ENCODE measurements around the gene CBLC. TPM values are rescaled to one million over a fixed set of nuclear protein-coding genes. Genes with fewer than 3 reads are reported as not detected.
"Not testable (repeated sequence)": the region's sequence is repeated elsewhere in the genome, so short reads cannot be mapped to it uniquely, and the experiment has no call there.

The CBLC gene
- total RNA-seq, 1 donor from 2014 or later, result not detected

- intact Hi-C loops (cut with micrococcal nuclease), result no loop called here
Measured at GRCh38 chr19:44762038-44762437, 15.7 kb upstream of the CBLC start.

GRCh38 chr19:44765033-44765948 lies 12.4 kb upstream of the CBLC start:
- intact Hi-C loops (cut with micrococcal nuclease), result no loop called here

GRCh38 chr19:44765949-44766335 lies 11.7 kb upstream of the CBLC start:
- intact Hi-C loops (cut with micrococcal nuclease), result no loop called here

GRCh38 chr19:44767295-44768180 lies 10.2 kb upstream of the CBLC start:
- intact Hi-C loops (cut with micrococcal nuclease), result no loop called here

GRCh38 chr19:44770550-44771257 lies 7.0 kb upstream of the CBLC start:
- intact Hi-C loops (cut with micrococcal nuclease), result loop anchor here (1.0 kb wide), 5 partner anchors 17 to 116 kb away; no protein-coding TSS in a partner anchor

- intact Hi-C loops (cut with micrococcal nuclease), result not testable (repeated sequence)
Measured at GRCh38 chr19:44772144-44772543, 5.5 kb upstream of the CBLC start.

- intact Hi-C loops (cut with micrococcal nuclease), result no loop called here
Measured at GRCh38 chr19:44772959-44773358, 4.7 kb upstream of the CBLC start.

GRCh38 chr19:44775676-44776240 lies 1.9 kb upstream of the CBLC start:
- intact Hi-C loops (cut with micrococcal nuclease), result no loop called here

- intact Hi-C loops (cut with micrococcal nuclease), result no loop called here
Measured at GRCh38 chr19:44776402-44777096, 1.1 kb upstream of the CBLC start.

- intact Hi-C loops (cut with micrococcal nuclease), result no loop called here
Measured at GRCh38 chr19:44779150-44779549, 1.5 kb downstream of the CBLC start.

- intact Hi-C loops (cut with micrococcal nuclease), result loop anchor here (5.0 kb wide), 1 partner anchor 556 kb away; no protein-coding TSS in a partner anchor
Measured at GRCh38 chr19:44781694-44782093, 4.0 kb downstream of the CBLC start.

- intact Hi-C loops (cut with micrococcal nuclease), result loop anchor here (5.0 kb wide), 1 partner anchor 555 kb away; no protein-coding TSS in a partner anchor
Measured at GRCh38 chr19:44782729-44783128, 5.0 kb downstream of the CBLC start.

GRCh38 chr19:44783545-44783944 lies 5.9 kb downstream of the CBLC start:
- intact Hi-C loops (cut with micrococcal nuclease), result loop anchor here (5.0 kb wide), 1 partner anchor 554 kb away; no protein-coding TSS in a partner anchor

GRCh38 chr19:44785271-44785670 lies 7.6 kb downstream of the CBLC start:
- intact Hi-C loops (cut with micrococcal nuclease), result no loop called here

GRCh38 chr19:44785993-44786392 lies 8.3 kb downstream of the CBLC start:
- intact Hi-C loops (cut with micrococcal nuclease), result no loop called here

- intact Hi-C loops (cut with micrococcal nuclease), result no loop called here
Measured at GRCh38 chr19:44788971-44789370, 11.3 kb downstream of the CBLC start.

- intact Hi-C loops (cut with micrococcal nuclease), result no loop called here
Measured at GRCh38 chr19:44789943-44790483, 12.3 kb downstream of the CBLC start.

GRCh38 chr19:44792281-44792680 lies 14.6 kb downstream of the CBLC start:
- intact Hi-C loops (cut with micrococcal nuclease), result no loop called here

GRCh38 chr19:44794610-44795009 lies 16.9 kb downstream of the CBLC start:
- intact Hi-C loops (cut with micrococcal nuclease), result no loop called here

- intact Hi-C loops (cut with micrococcal nuclease), result no loop called here
Measured at GRCh38 chr19:44795398-44795987, 17.8 kb downstream of the CBLC start.
